Measurements from ENCODE around the gene DYNC1I1.

Gene DYNC1I1

GRCh38 chr7:96026010-96026409 is 253.7 kb downstream of the DYNC1I1 start:
- peak; percentile 13 for DNase-seq (ENCODE audit: low spot score)

GRCh38 chr7:96026611-96027010 is 254.3 kb downstream of the DYNC1I1 start:
- peak; percentile 15 for DNase-seq (ENCODE audit: low spot score)

GRCh38 chr7:96028729-96029128 is 256.4 kb downstream of the DYNC1I1 start:
- DNase-seq (ENCODE audit: low spot score), result no peak

GRCh38 chr7:96033009-96033598 is 260.8 kb downstream of the DYNC1I1 start:
- no peak for DNase-seq (ENCODE audit: low spot score)

GRCh38 chr7:96034940-96035727 is 262.8 kb downstream of the DYNC1I1 start:
- no peak for DNase-seq (ENCODE audit: low spot score)

GRCh38 chr7:96040250-96040772 is 268.0 kb downstream of the DYNC1I1 start:
- DNase-seq (ENCODE audit: low spot score), result no peak

- no peak for DNase-seq (ENCODE audit: low spot score)
These were observed 268.8 kb downstream of the DYNC1I1 start for GRCh38 chr7:96041171-96041570.

- DNase-seq (ENCODE audit: low spot score), result no peak
These were observed 272.8 kb downstream of the DYNC1I1 start for GRCh38 chr7:96045181-96045580.

- DNase-seq (ENCODE audit: low spot score), result no peak
These were observed 273.6 kb downstream of the DYNC1I1 start for GRCh38 chr7:96045919-96046318.

- DNase-seq (ENCODE audit: low spot score), result no peak
These were observed 279.9 kb downstream of the DYNC1I1 start for GRCh38 chr7:96052289-96052688.

GRCh38 chr7:96052860-96053470 is 280.6 kb downstream of the DYNC1I1 start:
- no peak for DNase-seq (ENCODE audit: low spot score)

- no peak for DNase-seq (ENCODE audit: low spot score)
These were observed 283.4 kb downstream of the DYNC1I1 start for GRCh38 chr7:96055717-96056116.

GRCh38 chr7:96059075-96059474 is 286.7 kb downstream of the DYNC1I1 start:
- DNase-seq (ENCODE audit: low spot score), result no peak

- DNase-seq (ENCODE audit: low spot score), result peak; percentile 27
These were observed 288.7 kb downstream of the DYNC1I1 start for GRCh38 chr7:96061009-96061408.

- peak; percentile 10 for DNase-seq (ENCODE audit: low spot score)
These were observed 289.5 kb downstream of the DYNC1I1 start for GRCh38 chr7:96061844-96062243.

- DNase-seq (ENCODE audit: low spot score), result no peak
These were observed 295.0 kb downstream of the DYNC1I1 start for GRCh38 chr7:96067321-96067720.

- no peak for DNase-seq (ENCODE audit: low spot score)
These were observed 297.0 kb downstream of the DYNC1I1 start for GRCh38 chr7:96069401-96069800.

GRCh38 chr7:96074871-96075270 is 302.5 kb downstream of the DYNC1I1 start:
- DNase-seq (ENCODE audit: low spot score), result no peak

GRCh38 chr7:96075510-96076349 is 303.4 kb downstream of the DYNC1I1 start:
- peak; percentile 90 for DNase-seq (ENCODE audit: low spot score)

GRCh38 chr7:96076350-96076707 is 304.0 kb downstream of the DYNC1I1 start:
- DNase-seq (ENCODE audit: low spot score), result no peak

- DNase-seq (ENCODE audit: low spot score), result no peak
These were observed 307.7 kb downstream of the DYNC1I1 start for GRCh38 chr7:96080027-96080426.

- DNase-seq (ENCODE audit: low spot score), result peak; percentile 35
These were observed 312.7 kb downstream of the DYNC1I1 start for GRCh38 chr7:96084881-96085553.

Data from AG20443 (cell line).